GM12874 (cell line): ENCODE data around the gene TTR.

Source experiments
- CTCF ChIP-seq: IDR thresholded peaks from 2 replicates; pipeline ENCODE4 v1.5.1; 2011; ENCODE audit warnings: low read depth, mild to moderate bottlenecking, control low read depth, low read length, moderate library complexity; ENCODE audit not compliant: insufficient read depth

The TTR gene

GRCh38 chr18:31616586-31616985, 24.9 kb downstream of the TTR start:
- no peak for TF ChIP-seq CTCF

DNA sequence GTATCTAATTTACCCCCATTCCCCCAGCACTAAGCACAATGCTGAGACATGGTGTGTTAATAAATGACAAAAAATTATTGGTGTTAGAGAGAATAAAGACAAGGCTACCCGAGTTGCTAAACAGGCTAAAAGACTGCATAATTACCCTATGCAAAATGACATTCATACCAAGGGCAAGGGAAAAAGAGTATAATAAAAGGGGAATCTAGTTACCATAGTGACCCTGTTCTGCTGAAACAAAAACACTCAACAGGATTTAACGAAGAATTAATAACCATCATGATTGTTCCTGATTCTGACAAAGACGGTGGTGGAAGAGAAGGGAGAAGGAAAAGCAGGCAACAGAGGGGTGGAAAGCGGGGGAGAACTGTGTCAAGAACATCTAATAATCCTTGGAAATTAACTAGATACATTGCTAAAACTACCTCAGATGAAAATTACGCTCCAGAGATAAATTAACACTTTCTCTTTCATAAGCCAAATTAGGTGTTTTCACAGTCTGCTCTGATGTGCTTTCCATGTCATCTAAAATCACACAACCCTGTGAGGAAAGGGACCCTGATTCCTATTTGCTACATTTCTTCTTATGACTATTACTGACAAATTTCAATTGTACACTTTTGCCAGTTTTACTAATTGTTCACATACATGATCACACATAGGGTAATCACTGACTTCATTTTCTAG, 25.5 kb downstream of the TTR start:
- no peak for TF ChIP-seq CTCF

DNA sequence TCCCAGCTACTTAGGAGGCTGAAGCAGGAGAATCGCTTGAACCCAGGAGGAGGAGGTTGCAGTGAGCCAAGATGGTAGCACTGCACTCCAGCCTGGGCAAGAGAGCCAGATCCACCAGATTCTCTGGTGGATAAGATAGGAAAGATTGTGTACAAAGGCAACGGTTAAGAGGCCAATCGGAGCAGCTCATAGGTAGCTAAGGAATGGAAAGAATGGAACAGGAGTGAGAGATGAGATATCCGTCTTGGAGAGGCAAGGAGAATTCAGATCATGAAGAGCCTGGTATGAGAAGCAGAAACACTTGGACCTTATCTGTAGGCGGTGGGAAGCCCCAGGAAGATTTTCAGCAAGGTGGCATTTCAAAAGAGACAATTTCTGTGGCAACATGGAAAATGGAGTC, 27.1 kb downstream of the TTR start:
- TF ChIP-seq CTCF, result no peak

GRCh38 chr18:31619291-31619690, 27.6 kb downstream of the TTR start:
- no peak for TF ChIP-seq CTCF

- no peak for TF ChIP-seq CTCF
These were observed 33.4 kb downstream of the TTR start for GRCh38 chr18:31624892-31625640.

DNA sequence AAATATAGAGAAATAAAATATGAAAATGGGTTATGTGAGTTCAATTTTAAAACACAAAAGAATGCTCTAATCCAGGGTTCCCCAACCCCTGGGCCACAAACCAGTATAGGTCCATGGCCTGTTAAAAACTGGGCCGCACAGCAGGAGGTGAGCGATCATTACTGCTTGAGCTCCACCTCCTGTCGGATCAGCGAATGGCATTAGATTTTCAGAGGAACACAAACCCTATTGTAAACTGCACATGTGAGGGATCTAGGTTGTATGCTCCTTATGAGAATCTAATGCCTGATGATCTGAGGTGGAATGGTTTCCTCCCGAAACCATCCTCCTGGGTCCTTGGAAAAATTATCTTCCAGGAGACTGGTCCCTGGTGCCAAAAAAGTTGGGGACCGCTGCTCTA, 34.7 kb downstream of the TTR start:
- TF ChIP-seq CTCF, result no peak

DNA sequence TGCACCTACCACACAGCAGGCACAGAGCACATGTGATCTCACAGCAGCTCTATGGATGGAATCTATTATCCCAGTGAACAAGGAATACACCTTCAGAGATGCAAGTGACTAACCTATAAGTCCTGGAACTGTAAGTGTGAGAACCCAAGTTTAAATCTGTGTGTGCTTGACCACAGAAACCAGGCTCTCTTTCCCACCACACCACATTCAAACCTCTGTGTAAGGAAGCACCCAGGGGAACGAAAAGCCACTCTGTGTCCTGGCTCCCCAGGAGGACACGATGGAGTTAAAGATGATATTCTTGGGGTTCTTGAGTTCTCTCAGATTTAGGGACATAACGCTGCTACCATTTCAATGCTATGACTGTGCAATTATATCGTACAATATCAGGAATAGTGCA, 38.9 kb downstream of the TTR start:
- TF ChIP-seq CTCF, result no peak
